Frontal cortex (tissue), 4 donors: ENCODE measurements around the gene DNAL1. TPM values are rescaled to one million over a fixed set of nuclear protein-coding genes. Genes with fewer than 3 reads are reported as not detected.
A peak's percentile ranks its signal among the peaks of the same experiment; 100 is the strongest.
"Not testable (repeated sequence)": the region's sequence is repeated elsewhere in the genome, so short reads cannot be mapped to it uniquely, and the experiment has no call there.

Source experiments
- DNase-seq, 2 donors: peaks; one replicate each; pipeline ENCODE4 v3.0.0; 2012; ENCODE audit warnings: low spot score in 2 of 2
- FAIRE-seq: peaks from 2 replicates; lab custom pipeline; 2012; peaks lifted over from hg19 to GRCh38; lab: Jason Lieb, UNC
- total RNA-seq: library from RNA; depleted of rRNA; stranded (reverse); fragments of >200 nt; gene quantifications from one replicate; pipeline ENCODE4 v1.2.3, GENCODE V29; 2014
- donor health status: control.
- donor health status: control.
- donor health status: control.

Gene DNAL1
- total RNA-seq, 1 donor from 2014 or later: 33.4 TPM

GRCh38 chr14:73695997-73696396, 51.2 kb downstream of the DNAL1 start:
- FAIRE-seq (peak; percentile 23), DNase-seq (no peak)

GRCh38 chr14:73696466-73697400, 51.9 kb downstream of the DNAL1 start:
- DNase-seq (no peak), FAIRE-seq (no peak)

- DNase-seq: no peak
- no peak for FAIRE-seq
These were observed 55.5 kb downstream of the DNAL1 start for GRCh38 chr14:73700325-73700724.

- DNase-seq, FAIRE-seq: not testable (repeated sequence)
These were observed 63.3 kb downstream of the DNAL1 start for GRCh38 chr14:73708076-73708475.

GRCh38 chr14:73709904-73710469, 65.2 kb downstream of the DNAL1 start:
- FAIRE-seq (no peak), DNase-seq (no peak)

GRCh38 chr14:73710737-73711136, 66.0 kb downstream of the DNAL1 start:
- DNase-seq: no peak
- no peak for FAIRE-seq

GRCh38 chr14:73712071-73712506, 67.3 kb downstream of the DNAL1 start:
- no peak for FAIRE-seq

GRCh38 chr14:73712540-73713180, 67.9 kb downstream of the DNAL1 start:
- no peak for FAIRE-seq
- peak in 1 of 2 donors; percentile 27 for DNase-seq

More at GRCh38 chr14:73712071-73712506, 67.3 kb downstream of the DNAL1 start:
- DNase-seq: peak in 1 of 2 donors; percentile 17

GRCh38 chr14:73713206-73713802, 68.5 kb downstream of the DNAL1 start:
- FAIRE-seq: no peak
- no peak for DNase-seq

- DNase-seq: peak; percentile 97 to 98
- no peak for FAIRE-seq
These were observed 69.2 kb downstream of the DNAL1 start, which contains the start of gene PNMA1 for GRCh38 chr14:73713803-73714655. PNMA1 (minus strand) TSS chr14:73714384; CDS start chr14:73713639, 745 bp downstream.

GRCh38 chr14:73714656-73715081, 69.9 kb downstream of the DNAL1 start:
- FAIRE-seq: no peak
- DNase-seq: no peak

GRCh38 chr14:73715707-73716106, 70.9 kb downstream of the DNAL1 start:
- no peak for DNase-seq

GRCh38 chr14:73717266-73717665, 72.5 kb downstream of the DNAL1 start:
- DNase-seq: peak in 1 of 2 donors; percentile 44
- no peak for FAIRE-seq

More at GRCh38 chr14:73715707-73716106, 70.9 kb downstream of the DNAL1 start:
- FAIRE-seq: no peak

GRCh38 chr14:73717711-73718417, 73.1 kb downstream of the DNAL1 start:
- DNase-seq: peak in 1 of 2 donors; percentile 42
- FAIRE-seq: no peak

- DNase-seq (peak; percentile 60 to 77), FAIRE-seq (no peak)
These were observed 73.8 kb downstream of the DNAL1 start for GRCh38 chr14:73718418-73719251.

GRCh38 chr14:73719361-73719760, 74.6 kb downstream of the DNAL1 start:
- DNase-seq (no peak), FAIRE-seq (no peak)

- FAIRE-seq (no peak), DNase-seq (no peak)
These were observed 75.0 kb downstream of the DNAL1 start for GRCh38 chr14:73719791-73720190.

GRCh38 chr14:73720636-73721035, 75.8 kb downstream of the DNAL1 start:
- DNase-seq (no peak), FAIRE-seq (no peak)
